Hematopoietic multipotent progenitor cell treated with erythropoietin and hydrocortisone succinate and interleukin-3 and kit ligand, for 8 days (in vitro differentiated cells): ENCODE measurements around the gene CASP5.

Experiments used
- DNase-seq: peaks from one replicate; pipeline ENCODE4 v3.0.0-alpha.2; 2015

CASP5 gene

DNA sequence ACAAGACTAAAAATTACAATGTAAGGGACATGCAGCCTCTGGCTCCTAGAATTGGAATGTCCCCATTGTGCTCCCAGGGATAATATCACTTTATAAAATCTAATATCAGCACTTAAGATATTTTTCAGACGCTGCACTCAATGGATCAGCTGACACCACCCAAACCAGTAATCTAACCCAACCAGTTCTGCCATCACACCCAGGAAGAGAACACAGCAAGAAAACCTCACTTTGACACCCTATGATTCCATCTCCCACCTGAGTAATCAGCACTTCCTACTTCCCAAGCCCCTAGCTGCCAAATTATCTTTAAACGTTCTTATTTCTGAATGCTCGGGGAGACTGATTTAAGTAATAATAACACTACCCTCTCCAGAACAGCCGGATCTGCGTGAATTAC lies 57.2 kb downstream of the CASP5 start:
- no peak for DNase-seq

DNA sequence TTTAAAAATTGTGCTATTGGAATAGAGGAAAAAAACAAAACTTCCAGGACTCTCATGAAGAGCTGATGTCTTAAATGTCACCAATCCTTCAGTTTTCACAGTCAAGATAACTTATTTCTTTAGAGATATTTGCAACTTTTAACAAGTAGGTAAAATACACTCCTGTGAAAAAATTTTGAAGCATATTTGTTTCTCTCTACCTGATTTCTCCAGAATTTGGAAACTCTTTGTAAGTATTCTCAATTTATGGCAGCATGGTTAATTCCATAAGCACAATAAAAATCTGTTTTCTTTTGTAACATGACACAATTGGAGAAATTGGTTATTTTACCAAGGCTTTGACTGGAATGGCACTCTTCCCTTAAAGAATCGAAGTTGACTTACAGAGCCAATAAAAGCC lies 58.7 kb downstream of the CASP5 start:
- DNase-seq = no peak

DNA sequence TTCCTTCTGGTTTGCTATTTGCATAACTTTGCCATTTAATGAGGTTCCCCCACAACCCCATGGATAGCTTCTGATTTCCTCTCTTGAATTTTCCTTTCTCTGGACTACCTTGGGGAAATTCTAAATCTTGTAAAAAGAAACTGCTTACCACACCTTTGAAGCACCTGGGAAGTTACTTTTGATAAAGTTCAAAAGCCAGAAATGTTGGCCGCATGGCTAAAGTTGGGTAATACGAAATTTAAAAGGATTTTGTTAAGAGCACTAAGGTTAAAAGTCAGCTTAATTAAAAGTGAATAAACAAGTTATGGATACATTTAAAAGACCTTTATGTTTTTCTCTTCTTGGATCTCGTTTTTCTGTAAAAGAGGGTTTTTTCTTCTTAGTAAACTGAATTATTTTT lies 60.1 kb downstream of the CASP5 start:
- no peak for DNase-seq

DNA sequence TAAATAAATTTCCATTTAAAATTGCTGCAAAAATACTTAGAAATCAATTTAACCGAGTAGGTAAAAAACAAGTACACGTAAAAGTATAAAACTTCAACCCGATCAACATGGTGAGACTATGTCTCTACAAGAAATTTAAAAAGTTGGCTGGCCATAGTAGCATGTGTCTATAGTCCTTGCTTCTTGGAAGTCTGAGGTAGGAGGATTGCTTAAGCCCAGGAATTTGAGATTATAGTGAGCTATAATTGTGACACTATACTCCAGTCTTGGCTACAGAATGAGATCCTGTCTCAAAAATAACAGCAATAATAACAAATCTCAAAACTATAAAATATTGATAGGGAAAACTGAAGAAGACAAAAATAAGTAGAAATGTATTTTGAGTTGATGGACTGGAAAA lies 65.7 kb downstream of the CASP5 start:
- no peak for DNase-seq

DNA sequence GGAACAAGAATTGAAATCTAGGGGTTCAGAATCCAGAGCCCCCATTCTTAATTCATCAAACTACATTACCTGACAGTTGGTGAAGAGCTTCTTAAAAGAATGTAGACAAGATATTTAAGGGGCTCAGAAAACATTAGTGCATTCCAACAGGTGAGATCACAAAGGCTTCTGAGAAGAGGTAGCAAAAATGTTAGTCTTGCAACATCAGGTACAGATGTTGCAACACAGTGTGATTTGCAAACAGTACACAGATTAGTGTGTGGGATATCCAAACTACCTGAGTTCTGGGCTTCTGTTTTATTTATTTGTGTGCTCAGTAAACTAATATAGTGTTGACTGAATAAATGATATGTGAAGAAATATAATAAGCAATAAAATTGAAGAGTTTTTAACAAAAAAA lies 66.4 kb downstream of the CASP5 start:
- DNase-seq = no peak

DNA sequence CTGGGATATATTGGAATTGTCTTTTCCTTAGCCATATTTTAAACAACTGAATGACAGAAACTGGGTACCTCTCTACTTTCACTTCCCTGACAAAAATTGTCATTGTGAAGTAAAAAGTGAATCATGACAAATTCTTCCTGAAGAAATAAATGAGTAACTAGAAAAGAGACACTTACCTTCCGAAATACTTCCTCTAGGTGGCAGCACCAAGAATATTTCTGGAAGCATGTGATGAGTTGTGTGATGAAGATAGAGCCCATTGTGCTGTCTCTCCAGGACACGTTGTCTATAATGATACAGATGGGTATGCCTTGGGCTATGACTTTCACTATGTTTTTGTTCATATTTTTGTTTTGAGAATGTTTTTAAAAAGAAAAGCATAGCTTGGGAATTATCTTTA lies 76.1 kb downstream of the CASP5 start:
- DNase-seq = peak; percentile 76
